ENCODE data around the gene AIPL1. TPM values are rescaled to one million over a fixed set of nuclear protein-coding genes. Genes with fewer than 3 reads are reported as not detected.

AIPL1 gene
- total RNA-seq, 3 donors from 2014 or later = not detected

- Histone ChIP-seq H3K27ac (peak overlapping the region in 1 of 2 donors; percentile 43), H3K36me3 (no peaks in the 10 kb centered on the region), H3K4me1 (no peaks in the 10 kb centered on the region), H3K27me3 (no peaks in the 10 kb centered on the region), H3K4me3 (peak overlapping the region in 2 of 3 donors; percentile 44 to 62), H3K9me3 (no peaks in the 10 kb centered on the region)
- DNase-seq (ENCODE audit: low spot score in 2 of 2) = no peak
- intact Hi-C loops (cut with DNase I; ENCODE audit: low total_unique reads) = no loop called here
- TF ChIP-seq, protein P1, sequence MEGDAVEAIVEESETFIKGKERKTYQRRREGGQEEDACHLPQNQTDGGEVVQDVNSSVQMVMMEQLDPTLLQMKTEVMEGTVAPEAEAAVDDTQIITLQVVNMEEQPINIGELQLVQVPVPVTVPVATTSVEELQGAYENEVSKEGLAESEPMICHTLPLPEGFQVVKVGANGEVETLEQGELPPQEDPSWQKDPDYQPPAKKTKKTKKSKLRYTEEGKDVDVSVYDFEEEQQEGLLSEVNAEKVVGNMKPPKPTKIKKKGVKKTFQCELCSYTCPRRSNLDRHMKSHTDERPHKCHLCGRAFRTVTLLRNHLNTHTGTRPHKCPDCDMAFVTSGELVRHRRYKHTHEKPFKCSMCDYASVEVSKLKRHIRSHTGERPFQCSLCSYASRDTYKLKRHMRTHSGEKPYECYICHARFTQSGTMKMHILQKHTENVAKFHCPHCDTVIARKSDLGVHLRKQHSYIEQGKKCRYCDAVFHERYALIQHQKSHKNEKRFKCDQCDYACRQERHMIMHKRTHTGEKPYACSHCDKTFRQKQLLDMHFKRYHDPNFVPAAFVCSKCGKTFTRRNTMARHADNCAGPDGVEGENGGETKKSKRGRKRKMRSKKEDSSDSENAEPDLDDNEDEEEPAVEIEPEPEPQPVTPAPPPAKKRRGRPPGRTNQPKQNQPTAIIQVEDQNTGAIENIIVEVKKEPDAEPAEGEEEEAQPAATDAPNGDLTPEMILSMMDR (IDR thresholded peaks at IDR 0.05) = no peak
These were observed 19.8 kb upstream of the AIPL1 start for GRCh38 chr17:6454495-6455320.

DNA sequence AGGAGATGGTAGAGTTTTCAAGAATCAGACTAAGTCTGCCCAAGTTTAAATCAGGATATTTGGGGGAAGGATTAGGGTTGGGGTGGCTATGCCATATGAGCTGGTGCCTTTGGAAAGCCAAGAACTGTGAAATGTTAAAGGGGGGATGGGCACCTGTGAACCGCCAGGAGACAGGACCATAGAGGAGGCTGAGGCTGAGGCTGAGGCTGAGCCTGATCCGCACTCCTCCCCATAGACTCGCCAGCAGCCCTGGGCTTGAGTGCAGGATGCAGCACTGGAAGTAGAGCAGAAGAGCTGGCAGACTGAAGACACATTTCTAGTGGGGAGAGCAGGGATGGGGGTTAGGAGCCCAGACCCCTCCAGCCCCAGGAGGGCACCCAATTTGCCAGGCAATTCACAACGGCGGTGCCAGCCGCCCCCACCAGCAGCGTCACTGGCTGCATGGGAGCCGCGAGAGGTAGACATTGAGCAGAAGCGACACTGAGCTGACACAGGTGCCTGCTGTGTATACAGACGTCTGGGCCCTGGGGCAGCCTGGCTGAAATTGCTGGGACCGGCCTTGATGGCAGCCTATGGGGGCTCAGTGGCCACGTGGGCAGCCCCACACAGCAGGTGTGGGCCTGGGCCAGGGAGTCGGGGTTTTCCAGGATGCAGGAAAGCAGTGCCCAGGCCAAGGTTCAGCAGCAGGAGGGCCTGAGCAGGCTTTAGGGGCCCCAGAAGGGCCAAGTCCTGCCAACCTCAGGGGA is 18.5 kb upstream of the AIPL1 start:
- no peaks in the 10 kb centered on the region for H3K4me1 ChIP-seq
- H3K27me3 ChIP-seq = no peaks in the 10 kb centered on the region
- no peaks in the 10 kb centered on the region for H3K9me3 ChIP-seq
- intact Hi-C loops (cut with DNase I; ENCODE audit: low total_unique reads) = no loop called here
- DNase-seq (ENCODE audit: low spot score in 2 of 2) = no peak
- no peak for TF ChIP-seq POLR2A (IDR thresholded peaks at IDR 0.05)
- no peak for TF ChIP-seq POLR2AphosphoS5 (IDR thresholded peaks at IDR 0.05)
- TF ChIP-seq, protein P1 (IDR thresholded peaks at IDR 0.05) = no peak
- no peak overlapping the region for H3K4me3 ChIP-seq
- H3K36me3 ChIP-seq = no peaks in the 10 kb centered on the region
- no peak overlapping the region for H3K27ac ChIP-seq

GRCh38 chr17:6452471-6453266 is 17.7 kb upstream of the AIPL1 start:
- no peaks in the 10 kb centered on the region for H3K36me3 ChIP-seq
- no peak for DNase-seq (ENCODE audit: low spot score in 2 of 2)
- no peaks in the 10 kb centered on the region for H3K27me3 ChIP-seq
- intact Hi-C loops (cut with DNase I; ENCODE audit: low total_unique reads) = no loop called here
- H3K4me3 ChIP-seq = no peak overlapping the region
- H3K9me3 ChIP-seq = no peaks in the 10 kb centered on the region
- TF ChIP-seq POLR2AphosphoS5 (IDR thresholded peaks at IDR 0.05) (no peak), POLR2A (IDR thresholded peaks at IDR 0.05) (no peak)
- TF ChIP-seq, protein P1 (IDR thresholded peaks at IDR 0.05) = no peak
- H3K27ac ChIP-seq = no peak overlapping the region
- H3K4me1 ChIP-seq = no peaks in the 10 kb centered on the region

DNA sequence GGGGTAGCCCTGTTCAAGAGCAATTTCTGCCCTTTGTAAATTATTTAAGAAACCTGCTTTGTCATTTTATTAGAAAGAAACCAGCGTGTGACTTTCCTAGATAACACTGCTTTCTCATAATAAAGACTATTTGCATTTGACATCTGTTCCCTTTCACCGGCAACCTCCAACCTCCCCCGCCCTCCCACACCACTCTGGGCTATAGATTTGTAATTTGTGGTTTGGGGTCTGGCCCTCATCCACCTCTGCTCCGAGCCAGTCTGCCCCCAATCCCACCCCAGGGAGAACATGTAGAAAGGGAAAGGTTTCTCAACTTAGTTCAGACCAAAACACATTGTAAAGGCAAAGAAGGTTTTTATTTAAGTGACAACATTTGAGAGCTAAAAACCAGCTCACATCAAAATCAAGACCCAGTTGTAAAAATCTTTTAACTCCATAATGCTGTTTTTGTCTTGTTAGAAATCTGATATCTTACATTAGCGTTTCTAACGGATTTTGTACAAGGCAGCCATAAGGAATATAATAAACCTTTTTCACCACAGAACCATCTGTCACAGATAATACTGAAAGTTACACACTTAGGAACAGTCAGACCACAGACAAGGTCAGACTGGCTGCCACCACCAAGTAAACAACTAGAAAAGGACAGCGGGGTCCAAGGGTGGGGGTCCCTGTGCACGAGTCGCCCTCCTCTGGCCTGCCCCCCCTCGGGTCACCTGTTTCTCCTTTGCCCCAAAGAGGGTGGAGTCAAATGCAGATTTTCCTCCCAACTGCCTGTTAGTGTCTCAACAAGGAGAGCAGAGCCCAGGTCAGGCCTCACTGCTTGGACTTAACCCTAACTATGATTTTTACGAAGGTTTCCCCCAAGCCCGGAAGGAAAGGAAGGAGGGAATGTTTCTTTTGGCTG is 16.3 kb upstream of the AIPL1 start:
- intact Hi-C loops (cut with DNase I; ENCODE audit: low total_unique reads) = no loop called here
- no peaks in the 10 kb centered on the region for H3K4me1 ChIP-seq
- no peak for DNase-seq (ENCODE audit: low spot score in 2 of 2)
- no peak overlapping the region for H3K27ac ChIP-seq
- no peaks in the 10 kb centered on the region for H3K9me3 ChIP-seq
- no peak overlapping the region for H3K4me3 ChIP-seq
- TF ChIP-seq POLR2AphosphoS5 (IDR thresholded peaks at IDR 0.05) (no peak), POLR2A (IDR thresholded peaks at IDR 0.05) (no peak)
- TF ChIP-seq, protein P1 (IDR thresholded peaks at IDR 0.05) = no peak
- H3K36me3 ChIP-seq = no peaks in the 10 kb centered on the region
- no peaks in the 10 kb centered on the region for H3K27me3 ChIP-seq
